HG03520 (cell line): ENCODE results near the gene SUSD2.
"Not testable (repeated sequence)": the region's sequence is repeated elsewhere in the genome, so short reads cannot be mapped to it uniquely, and the experiment has no call there.

ENCODE experiments used
- ATAC-seq: cut with Tn5 transposase; IDR thresholded peaks from one replicate; pipeline ENCODE4 v1.9.1; 2021; ENCODE audit warnings: mild to moderate bottlenecking, moderate library complexity; ENCODE audit not compliant: unreplicated experiment

The SUSD2 gene

GRCh38 chr22:24181088-24181995 is at the start of gene SUSD2:
SUSD2 (plus strand) TSS chr22:24181487; CDS start chr22:24181520, 33 bp downstream.
- ATAC-seq = no peak

GRCh38 chr22:24133187-24133965 is 47.9 kb upstream of the SUSD2 start:
- no peak for ATAC-seq

- no peak for ATAC-seq
These were observed 47.0 kb upstream of the SUSD2 start for GRCh38 chr22:24134090-24134846.

GRCh38 chr22:24136533-24136932 is 44.8 kb upstream of the SUSD2 start:
- ATAC-seq = not testable (repeated sequence)

- no peak for ATAC-seq
These were observed 43.7 kb upstream of the SUSD2 start for GRCh38 chr22:24137595-24137994.

- ATAC-seq = no peak
These were observed 42.5 kb upstream of the SUSD2 start for GRCh38 chr22:24138649-24139420.

- ATAC-seq = no peak
These were observed 40.9 kb upstream of the SUSD2 start for GRCh38 chr22:24140357-24140756.

- no peak for ATAC-seq
These were observed 39.7 kb upstream of the SUSD2 start for GRCh38 chr22:24141586-24141985.

- no peak for ATAC-seq
These were observed 39.0 kb upstream of the SUSD2 start for GRCh38 chr22:24142241-24142640.

- no peak for ATAC-seq
These were observed 38.5 kb upstream of the SUSD2 start for GRCh38 chr22:24142831-24143230.

GRCh38 chr22:24144056-24144777 is 37.1 kb upstream of the SUSD2 start:
- ATAC-seq = no peak

- no peak for ATAC-seq
These were observed 36.6 kb upstream of the SUSD2 start for GRCh38 chr22:24144778-24145085.

GRCh38 chr22:24145446-24146193 is 35.7 kb upstream of the SUSD2 start:
- ATAC-seq = no peak

GRCh38 chr22:24146194-24146616 is 35.1 kb upstream of the SUSD2 start:
- no peak for ATAC-seq

GRCh38 chr22:24146791-24147353 is 34.4 kb upstream of the SUSD2 start:
- ATAC-seq = no peak

GRCh38 chr22:24147666-24148065 is 33.6 kb upstream of the SUSD2 start:
- ATAC-seq = no peak

- no peak for ATAC-seq
These were observed 32.8 kb upstream of the SUSD2 start for GRCh38 chr22:24148266-24149197.

- ATAC-seq = no peak
These were observed 32.1 kb upstream of the SUSD2 start for GRCh38 chr22:24149198-24149590.
